Neural cell (in vitro differentiated cells): ENCODE results near the gene FAM193B.

Experiments
- CTCF ChIP-seq: fragments of 450-650 bp; IDR thresholded peaks from 2 replicates; pipeline ENCODE4 v1.5.1; 2014; ENCODE audit warnings: antibody characterized with exemption, mild to moderate bottlenecking, moderate library complexity; ENCODE audit not compliant: poor library complexity, severe bottlenecking
- EP300 ChIP-seq: fragments of 450-650 bp; conservative IDR thresholded peaks from 2 replicates; pipeline ENCODE4 v1.6.1; 2014; ENCODE audit warnings: antibody characterized with exemption, mild to moderate bottlenecking, moderate library complexity; ENCODE audit not compliant: poor library complexity, severe bottlenecking
- EZH2 ChIP-seq: fragments of 200-600, 300-800 bp; shearing (Covaris generic), sonication (generic); IDR thresholded peaks from 2 replicates; pipeline ENCODE4 v1.6.1; 2014; ENCODE audit warnings: antibody characterized with exemption, low read length, borderline replicate concordance, mild to moderate bottlenecking; ENCODE audit not compliant: insufficient read depth, poor library complexity, severe bottlenecking
- POLR2AphosphoS5 ChIP-seq: IDR thresholded peaks from 2 replicates; pipeline ENCODE4 v1.6.1; 2012
- REST ChIP-seq: IDR thresholded peaks from 2 replicates; pipeline ENCODE4 v1.6.1; 2012; ENCODE audit warnings: borderline replicate concordance
- TAF1 ChIP-seq: IDR thresholded peaks from 2 replicates; pipeline ENCODE4 v1.6.1; 2012; ENCODE audit warnings: low read depth

- TF ChIP-seq EZH2 (no peak), CTCF (no peak), POLR2AphosphoS5 (no peak), REST (no peak), EP300 (no peak), TAF1 (no peak)
Measured at GRCh38 chr5:177508221-177508611, 46.1 kb downstream of the FAM193B start.
